Activated naive CD8-positive, alpha-beta T cell treated with anti-CD3 and anti-CD28 coated beads, Interleukin-2, amount 50 U/mL, for 16 hours (primary cell): Measurements from ENCODE around the gene CACNG7.
"Not testable (repeated sequence)": the region's sequence is repeated elsewhere in the genome, so short reads cannot be mapped to it uniquely, and the experiment has no call there.

Experiments
- DNase-seq: peaks from one replicate; pipeline ENCODE4 v3.0.0-alpha.2; 2020; ENCODE audit warnings: low read depth, low spot score

Gene CACNG7

DNA sequence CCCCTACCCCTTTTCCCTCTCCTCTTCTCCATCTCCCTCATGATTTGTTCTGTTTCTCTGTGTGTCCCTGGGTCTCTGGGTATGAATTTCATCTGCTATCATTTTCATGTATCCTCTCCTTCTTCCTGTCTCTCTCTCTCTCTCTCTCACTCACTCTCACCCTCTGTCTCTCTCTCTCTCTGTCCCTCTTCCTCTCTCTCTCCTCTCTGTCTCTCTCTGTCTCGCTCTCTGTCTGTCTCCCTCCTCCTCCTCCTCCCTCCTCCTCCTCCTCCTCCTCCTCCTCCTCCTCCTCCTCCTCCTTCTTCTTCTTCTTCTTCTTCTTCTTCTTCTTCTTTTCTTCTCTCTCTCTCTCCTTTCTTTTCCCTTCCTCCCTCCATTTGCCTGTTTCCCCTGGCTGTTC lies 3.3 kb upstream of the CACNG7 start:
- no peak for DNase-seq

DNA sequence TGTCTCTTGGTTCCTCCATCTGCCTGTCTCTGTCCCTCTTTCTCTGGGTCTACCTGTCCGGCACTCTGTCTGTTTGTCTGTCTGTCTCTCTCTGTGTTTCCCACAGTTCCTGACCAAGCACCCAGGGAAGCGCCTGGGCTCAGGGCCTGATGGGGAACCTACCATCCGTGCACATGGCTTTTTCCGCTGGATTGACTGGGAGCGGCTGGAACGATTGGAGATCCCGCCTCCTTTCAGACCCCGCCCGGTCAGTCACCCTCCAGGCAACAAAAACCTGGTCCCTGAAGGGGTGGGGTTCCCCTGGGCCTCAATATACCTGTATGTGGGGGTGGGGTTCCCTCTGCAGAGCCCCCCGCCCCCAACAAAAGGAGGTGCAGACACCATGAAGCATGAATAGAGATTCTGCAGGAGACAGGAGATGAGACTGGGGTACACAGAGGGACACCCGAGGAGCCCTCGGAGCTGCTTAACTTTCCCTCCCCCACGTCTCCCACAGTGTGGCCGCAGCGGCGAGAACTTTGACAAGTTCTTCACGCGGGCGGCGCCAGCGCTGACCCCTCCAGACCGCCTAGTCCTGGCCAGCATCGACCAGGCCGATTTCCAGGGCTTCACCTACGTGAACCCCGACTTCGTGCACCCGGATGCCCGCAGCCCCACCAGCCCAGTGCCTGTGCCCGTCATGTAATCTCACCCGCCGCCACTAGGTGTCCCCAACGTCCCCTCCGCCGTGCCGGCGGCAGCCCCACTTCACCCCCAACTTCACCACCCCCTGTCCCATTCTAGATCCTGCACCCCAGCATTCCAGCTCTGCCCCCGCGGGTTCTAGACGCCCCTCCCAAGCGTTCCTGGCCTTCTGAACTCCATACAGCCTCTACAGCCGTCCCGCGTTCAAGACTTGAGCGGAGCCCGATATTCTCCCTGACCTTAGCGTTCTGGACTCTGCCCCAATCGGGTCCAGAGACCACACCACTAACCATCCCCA lies 2.6 kb upstream of the CACNG7 start:
- DNase-seq: peak; percentile 46

DNA sequence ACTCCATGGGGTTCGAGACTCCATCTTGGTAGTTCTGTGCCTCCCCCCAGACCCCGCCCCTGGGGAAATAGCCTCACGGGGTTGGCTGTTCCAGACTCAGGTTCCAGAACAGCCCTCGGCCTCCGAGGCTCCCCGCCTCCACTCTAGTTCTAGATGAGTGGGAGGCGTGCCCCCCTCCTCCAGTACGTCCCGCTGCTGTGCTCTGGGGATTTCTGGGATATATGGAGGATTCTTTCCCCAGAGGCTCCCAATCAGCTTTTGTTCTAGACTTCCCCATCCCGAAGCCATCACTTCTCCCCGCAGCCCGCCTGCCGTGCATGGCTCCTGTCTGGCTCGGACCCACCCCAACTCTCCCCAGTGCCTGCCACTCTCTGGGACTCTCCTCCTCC lies 1.9 kb upstream of the CACNG7 start:
- no peak for DNase-seq

DNA sequence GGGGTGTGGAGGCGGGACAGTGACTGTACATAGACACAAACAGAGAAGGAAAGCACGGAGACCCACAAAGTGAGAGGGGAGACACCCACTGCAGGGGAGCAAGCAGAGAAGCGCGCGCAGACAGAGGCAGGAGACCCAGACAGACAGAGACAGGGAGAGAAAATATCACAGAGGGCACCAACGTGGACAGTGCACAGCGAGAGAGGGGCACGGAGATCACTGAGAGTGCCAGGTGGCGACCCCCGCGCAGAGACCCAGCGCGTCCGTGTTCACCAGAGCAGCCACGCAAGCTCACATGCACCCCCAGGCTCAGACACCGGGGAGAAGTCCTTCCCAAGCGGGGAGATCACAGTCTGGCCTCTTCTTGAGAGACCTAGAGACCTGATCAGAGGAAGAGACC lies 1.4 kb upstream of the CACNG7 start:
- no peak for DNase-seq

DNA sequence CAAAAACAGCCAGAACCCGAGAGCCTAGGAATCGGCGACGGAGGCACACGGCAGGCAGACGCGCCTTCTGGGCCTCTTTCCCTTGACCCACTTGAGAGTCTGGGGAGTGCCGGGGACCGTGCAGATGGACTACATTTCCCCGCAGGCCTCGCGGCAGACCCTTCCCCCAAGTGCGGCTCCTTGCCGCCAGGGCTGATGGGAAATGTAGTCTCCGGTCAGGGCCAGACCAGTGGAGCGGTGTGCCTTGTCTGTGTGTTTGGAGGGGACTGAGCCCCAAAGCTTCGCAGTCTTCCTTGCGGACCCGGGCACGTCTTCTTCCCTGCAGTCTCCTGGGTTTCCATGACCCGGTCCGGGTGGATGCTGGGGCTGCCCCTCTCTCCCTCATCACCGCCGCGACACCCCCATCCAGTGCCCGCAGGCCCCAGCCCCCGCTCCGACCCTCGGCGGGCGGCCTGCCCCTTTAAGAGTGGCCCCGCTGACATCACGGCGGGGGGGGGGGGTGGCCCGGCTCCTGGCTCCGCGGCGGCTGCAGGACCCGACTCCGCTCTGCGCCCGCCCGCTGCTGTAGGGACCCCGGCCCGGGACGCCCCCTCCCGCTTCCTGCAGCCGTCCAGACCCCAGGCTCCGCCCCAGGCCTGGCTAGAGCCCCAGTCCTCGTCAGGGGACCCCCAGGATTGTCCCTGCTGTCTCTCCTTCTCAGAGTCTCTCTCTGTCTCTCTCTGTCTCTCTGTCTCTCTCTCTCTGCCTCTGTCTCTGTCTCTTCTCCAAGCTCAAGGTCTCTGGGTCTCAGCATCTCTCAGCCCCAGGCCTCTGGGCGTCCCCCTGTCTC lies 758 bp upstream of the CACNG7 start:
- DNase-seq: peak; percentile 9

DNA sequence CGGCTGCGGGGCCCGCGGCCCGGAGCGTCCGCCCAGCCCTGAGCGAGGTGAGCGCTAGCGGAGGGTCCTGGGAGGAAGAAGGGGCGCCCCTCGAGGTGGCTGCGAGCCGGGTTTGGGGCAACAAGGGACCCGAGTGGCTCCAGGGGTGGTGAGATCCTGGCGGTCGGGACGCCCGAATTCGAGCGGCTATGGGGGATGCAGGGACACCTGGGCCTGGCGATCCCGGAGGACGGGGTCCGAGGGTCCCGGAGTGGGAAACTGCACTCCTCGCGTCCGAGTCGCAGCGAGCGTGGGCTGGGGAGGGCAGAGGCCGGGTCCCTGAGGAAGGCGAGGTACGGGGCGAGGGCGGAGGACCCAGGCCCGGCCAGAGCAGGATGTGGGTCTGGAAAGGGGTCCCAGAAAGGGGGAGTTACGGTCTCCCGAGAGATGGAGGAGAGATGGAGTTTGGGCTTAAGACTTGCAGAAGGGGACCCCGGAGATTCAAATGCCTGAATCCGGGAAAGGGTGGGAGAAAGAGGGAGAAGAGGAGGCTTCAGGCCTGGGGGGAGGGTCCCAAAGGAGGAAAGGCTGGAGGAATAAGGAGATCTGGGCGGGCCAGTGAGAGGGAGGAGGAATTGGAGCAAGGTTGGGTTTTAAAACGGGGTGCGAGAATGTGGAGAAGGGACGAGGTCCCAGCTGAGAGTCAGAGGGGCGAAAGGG lies 542 bp downstream of the CACNG7 start:
- DNase-seq: no peak

DNA sequence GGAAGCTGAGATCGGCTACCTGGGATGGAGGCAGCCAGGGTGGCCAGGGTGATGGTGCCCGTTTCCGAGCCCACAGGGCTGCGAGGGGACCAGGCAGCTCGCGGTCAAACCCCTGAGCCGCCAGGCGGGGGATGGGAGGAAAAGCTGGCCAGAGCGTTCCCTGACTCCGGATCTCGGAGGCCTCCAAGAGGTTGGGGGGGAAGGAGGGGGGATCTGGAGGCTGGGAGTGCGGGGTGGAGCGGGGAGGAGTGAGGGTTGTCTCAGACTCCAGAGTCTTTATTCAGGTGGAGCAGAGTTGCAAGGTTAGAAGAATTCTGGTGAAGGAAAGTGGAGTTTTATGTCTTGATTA lies 1.1 kb downstream of the CACNG7 start:
- no peak for DNase-seq

DNA sequence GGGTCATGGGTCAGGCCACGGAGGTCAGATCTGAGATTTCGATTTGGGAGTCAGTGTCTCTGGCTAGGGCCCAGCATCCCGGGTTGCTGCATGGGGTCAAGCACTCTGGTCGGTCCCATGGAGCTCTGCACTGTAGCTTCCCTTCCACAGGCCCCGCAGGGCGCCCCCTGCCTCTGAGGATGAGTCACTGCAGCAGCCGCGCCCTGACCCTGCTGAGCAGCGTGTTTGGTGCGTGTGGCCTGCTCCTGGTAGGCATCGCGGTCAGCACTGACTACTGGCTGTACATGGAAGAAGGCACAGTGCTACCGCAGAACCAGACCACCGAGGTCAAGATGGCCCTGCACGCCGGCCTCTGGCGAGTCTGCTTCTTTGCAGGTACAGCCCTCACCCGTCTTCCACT lies 3.6 kb downstream of the CACNG7 start:
- DNase-seq: no peak

DNA sequence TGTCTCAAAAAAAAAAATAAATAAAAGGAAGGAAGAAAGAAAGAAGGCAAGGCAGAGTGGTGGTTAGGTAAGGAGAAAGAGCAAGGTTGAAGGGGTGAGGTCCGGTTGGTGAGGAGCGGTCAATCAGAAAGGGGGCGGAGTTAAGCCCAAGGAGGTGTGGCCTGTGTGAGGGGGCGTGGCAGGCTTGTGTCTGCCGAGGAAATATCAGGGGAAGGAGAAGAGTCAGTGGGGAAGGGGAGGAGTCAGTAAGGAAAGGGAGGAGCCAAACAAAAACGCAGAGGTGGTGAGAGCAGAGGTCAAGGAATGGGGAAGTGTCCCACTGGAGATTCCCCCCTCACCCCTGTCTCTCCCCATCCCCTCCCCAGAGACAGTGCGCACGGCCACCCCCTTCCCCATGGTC lies 5.9 kb downstream of the CACNG7 start:
- DNase-seq: no peak

DNA sequence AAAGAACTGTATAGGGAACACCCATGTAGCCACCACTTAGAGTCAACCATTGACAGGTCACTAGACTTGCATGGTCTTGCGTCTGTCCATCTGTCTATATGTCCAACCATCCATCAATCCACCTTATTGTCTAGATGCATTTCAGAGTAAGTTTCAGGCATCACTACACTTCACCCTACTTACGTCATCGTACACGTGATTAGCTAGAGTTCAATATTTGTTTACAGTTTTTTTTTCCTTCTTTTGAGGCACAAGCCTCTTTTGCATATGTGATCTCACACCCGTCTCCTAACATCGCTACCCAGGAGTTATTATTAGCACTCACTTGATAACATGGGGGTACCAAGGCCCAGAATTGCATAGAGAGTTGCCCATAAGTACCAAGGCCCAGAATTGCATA lies 6.9 kb downstream of the CACNG7 start:
- DNase-seq: no peak

DNA sequence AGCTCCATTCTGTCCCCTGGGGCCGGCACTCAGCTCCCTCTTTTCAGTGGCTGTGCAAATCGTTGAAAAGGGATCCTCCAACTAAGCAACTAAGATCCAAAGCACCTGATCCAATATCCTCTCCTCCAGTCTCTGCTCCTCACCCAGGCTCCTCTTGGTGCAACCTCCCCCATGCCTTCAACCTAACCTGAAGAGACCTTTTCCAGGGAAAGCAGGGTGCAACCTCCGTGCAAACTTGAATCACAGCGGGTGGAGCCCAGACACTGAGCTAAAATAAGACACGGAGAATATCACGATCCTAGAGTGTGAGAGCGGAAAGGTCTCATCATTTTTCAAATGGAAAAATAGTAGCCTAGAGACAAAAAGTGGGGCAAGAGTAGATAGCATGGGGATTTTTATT lies 8.3 kb downstream of the CACNG7 start:
- DNase-seq: no peak

DNA sequence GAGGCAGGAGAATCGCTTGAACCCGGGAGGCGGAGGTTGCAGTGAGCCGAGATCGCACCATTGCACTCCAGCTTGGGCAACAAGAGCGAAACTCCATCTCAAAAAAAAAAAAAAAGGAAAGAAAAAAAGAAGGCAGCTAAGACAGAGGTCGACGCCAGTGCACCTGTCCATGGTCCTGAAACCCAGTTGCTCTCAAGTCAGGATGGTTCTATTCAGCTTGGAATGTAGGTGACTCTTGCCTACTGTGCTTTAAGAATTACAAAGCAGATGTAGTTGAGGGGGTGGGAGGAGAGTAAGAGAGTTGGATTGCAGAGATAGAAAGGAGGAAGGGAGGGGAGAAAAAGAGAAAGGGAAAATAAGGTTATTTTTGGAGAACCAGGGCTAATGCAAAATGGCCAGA lies 18.7 kb downstream of the CACNG7 start:
- no peak for DNase-seq

DNA sequence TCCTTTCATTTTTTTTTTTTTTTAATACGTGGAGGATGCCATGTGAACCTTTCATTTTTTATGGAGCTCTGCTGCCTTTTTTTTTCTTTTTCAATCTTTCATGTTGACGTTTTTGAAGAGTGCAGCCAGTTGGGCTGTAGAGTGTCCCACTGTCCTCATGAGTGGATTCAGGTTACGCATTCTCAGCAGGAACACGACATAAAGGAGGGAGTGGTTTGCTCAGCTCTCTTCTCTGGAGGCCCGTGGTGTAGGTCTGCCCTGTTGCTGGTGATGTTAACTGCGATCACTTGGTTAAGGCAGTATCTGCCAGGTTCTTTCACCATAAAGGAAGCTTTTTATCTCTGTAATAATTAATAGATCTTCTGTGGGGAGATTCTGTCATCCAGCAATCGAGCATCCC lies 27.0 kb downstream of the CACNG7 start:
- DNase-seq: no peak

DNA sequence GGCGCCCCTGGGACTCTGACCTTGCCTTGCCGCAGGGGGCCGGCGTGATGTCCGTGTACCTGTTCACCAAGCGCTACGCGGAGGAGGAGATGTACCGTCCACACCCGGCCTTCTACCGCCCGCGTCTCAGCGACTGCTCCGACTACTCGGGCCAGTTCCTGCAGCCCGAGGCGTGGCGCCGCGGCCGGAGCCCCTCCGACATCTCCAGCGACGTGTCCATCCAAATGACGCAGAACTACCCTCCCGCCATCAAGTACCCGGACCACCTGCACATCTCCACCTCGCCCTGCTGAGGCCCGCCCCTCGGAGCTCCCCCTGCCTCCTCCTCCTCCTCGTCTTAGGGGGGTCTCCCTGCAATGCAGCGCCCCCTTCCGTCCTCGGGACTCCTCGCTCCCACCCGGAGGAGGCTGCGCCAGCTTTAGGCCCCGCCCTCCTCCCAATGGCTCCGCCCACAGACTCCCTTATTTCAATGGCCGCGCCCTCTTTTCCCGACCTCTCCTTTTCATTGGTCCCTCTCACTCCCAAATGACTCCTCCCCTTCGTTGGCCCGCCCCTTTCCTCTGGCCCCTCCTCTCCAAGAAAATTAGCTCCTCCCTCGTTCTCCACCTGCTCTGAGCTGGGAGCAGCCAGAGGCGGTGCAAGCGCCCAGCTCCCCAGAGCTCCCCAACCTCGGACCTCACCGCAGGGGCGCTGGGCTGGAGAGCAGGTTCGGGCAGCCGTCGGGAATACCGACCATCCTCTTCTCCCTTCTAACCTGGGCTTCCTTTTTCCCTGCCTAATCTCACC lies 33.1 kb downstream of the CACNG7 start:
- DNase-seq: no peak

DNA sequence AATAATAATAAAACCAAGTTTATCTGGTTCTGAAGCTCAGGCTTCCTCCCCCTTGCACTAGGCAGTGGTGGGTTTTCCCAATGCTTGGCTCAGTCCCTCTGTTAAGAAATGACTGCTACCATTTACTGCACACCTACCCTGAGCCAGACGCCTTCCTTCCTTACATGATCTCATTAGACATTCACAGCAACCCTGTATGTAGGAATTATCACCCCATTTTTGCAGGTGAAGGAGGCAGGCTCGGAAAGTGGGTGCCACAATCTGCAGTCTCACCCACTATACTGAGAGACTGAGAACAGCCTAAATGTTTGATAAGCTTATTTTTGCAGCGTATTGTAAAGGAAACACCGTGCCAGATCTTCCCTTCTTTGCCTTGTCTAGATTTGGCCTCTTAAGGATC lies 35.3 kb downstream of the CACNG7 start:
- DNase-seq: no peak

DNA sequence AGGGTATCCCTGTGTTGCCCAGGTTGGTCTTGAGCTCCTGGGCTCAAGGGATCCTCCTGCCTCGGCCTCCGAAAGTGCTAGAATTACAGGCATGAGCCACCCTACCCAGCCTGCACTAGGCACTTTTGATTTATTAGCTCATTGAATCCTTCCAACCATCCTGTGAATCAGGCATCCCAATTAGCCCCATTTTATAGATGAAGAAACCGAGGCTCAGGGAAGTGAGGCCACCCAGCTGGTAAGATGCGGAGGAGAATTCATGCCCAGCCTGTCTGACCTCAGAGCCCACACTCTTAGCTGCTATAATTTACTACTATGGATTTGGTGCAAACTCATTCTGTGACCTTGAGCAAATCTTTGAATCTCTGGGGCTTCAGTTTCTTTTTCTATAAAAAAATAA lies 35.9 kb downstream of the CACNG7 start:
- no peak for DNase-seq

DNA sequence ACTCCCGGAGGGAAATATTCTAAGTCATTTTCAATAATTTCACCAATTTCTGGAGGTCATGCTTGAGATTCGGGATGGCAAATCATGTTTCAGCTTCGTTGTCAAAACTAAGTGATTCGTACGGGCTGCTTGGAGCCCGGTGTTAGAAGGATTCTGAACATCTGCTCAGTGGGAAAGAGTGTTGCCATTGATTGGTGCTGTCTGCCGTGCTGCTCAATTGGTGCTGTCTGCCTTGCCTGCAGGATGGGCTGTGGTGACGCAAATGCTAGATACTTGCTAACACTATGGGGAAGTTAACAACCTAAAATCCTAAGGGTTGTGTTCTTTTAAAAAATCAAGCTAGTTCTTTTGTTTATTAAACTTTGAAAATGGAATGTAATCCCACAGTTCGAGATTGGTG lies 36.4 kb downstream of the CACNG7 start:
- no peak for DNase-seq

DNA sequence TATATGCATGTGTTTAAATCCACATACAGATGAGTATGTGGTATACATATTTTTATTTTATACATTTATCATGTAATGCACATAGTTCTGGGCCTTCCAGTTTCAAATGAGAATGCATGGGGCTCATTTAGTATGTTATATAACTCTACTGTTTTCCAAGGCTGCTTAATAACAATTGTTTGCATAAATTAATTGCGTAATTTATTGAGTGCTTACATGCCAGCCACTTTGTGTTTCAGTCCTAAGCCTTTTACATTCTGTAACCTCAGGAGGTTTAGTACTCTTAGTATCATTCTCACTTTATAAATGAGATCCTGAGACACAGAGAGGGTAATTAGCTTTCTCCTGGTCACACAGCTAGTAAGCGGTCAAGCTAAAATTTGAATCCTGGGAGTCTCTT lies 36.9 kb downstream of the CACNG7 start:
- no peak for DNase-seq

DNA sequence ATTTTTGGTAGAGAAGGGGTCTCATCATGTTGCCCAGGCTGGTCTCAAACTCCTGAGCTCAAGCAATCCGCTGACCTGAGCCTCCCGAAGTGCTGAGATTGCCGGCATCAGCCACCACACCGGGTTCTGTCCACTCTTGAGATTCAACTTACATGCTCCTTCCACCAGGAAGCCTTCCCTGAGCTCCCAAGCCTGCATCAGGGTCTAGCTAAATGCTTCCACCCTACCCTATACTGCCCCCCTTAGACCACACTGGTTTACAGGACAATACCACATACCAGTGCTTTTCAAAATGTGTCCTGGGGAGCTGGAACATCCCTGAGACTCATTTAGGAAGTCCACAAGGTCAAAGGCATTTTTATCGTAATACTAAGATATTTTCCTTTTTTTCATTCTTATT lies 38.5 kb downstream of the CACNG7 start:
- no peak for DNase-seq

DNA sequence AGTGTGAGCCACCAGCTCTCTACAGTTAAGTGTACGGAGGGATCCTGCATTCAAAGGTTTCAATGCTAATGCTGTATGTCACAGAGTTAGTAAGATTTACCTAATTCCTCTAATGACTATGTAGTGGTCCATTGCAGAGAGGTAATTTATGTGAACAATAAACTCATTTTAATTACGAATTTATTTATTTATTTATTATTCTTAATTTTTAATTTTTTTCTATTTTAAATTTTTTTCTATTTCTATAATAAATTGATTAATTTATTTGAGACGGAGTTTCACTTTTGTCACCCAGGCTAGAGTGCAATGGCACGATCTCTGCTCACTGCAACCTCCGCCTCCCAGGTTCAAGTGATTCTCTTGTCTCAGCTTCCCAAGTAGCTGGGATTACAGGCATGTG lies 39.5 kb downstream of the CACNG7 start:
- DNase-seq: not testable (repeated sequence)

DNA sequence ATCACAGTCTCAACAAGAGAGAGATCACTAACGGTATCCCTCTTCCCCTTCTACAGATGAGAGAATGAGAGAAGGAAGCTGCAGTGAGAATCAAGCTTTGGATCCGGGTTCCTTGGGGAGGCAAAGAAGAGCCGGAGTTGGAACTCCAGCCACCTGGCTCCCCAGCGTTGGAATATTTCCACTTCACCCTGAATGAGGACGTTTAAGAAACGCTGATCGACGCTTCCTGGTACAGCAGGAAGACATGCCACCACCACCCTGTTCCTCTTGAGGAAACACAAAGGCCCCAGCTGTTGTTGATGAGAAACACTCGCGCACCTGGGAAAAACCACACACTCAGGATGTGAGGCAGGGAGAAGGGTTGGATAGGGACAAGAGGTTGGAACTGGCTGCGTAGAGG lies 42.4 kb downstream of the CACNG7 start:
- DNase-seq: no peak

DNA sequence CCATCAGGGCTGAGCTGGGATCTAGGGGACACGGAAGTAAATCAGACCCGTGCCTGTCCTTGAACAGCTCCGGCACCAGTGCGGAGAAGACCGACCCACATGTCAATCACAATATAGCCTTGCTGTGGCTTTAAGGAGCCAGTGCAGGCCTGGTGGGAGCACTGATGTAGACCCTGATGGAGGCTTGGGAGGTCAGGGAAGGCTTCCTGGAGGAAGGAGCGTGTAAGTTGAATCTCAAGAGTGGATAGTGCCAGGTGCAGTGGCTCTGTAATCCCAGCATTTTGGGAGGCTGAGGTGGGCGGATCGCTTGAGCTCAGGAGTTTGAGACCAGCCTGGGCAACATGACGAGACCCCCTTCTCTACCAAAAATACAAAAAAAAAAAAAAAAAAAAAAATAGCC lies 42.9 kb downstream of the CACNG7 start:
- DNase-seq: no peak
